Keratinocyte (primary cell): Measurements from ENCODE around the gene PAGE4.

Experiments
- CTCF ChIP-seq, 3 experiments: IDR thresholded peaks in 1 of 3; conservative IDR thresholded peaks in 1 of 3; optimal IDR thresholded peaks in 1 of 3; 2 replicates in 2 of 3; 3 replicates in 1 of 3; pipeline versions ENCODE3 to v1.5.1; 2011; ENCODE audit warnings: low read length in 3 of 3, mild to moderate bottlenecking in 3 of 3, moderate library complexity in 2 of 3, control low read depth in 1 of 3, inconsistent platforms in 1 of 3; ENCODE audit not compliant: insufficient read depth in 2 of 3; ENCODE audit errors: extremely low read depth in 1 of 3
- EZH2 ChIP-seq: IDR thresholded peaks from one replicate; pipeline ENCODE4 v1.6.1; 2012; ENCODE audit warnings: inconsistent platforms, mild to moderate bottlenecking, low read length, moderate library complexity

GRCh38 chrX:49848275-49848674, 19.2 kb downstream of the PAGE4 start:
- TF ChIP-seq CTCF (optimal IDR thresholded peaks at IDR 0.05 in 1 of 3, IDR thresholded peaks at IDR 0.05 in 1 of 3, conservative IDR thresholded peaks at IDR 0.05 in 1 of 3; ENCODE audit: extremely low read depth in 1 of 3, insufficient read depth in 2 of 3, low read length in 3 of 3), result no peak
- TF ChIP-seq EZH2, result no peak
